Measurements from ENCODE around the gene CSNK1A1. TPM values are rescaled to one million over a fixed set of nuclear protein-coding genes. Genes with fewer than 3 reads are reported as not detected.
A peak's percentile ranks its signal among the peaks of the same experiment; 100 is the strongest.
"Not testable (repeated sequence)": the region's sequence is repeated elsewhere in the genome, so short reads cannot be mapped to it uniquely, and the experiment has no call there.

CSNK1A1 gene
- total RNA-seq, 1 donor from 2014 or later: 335 TPM

DNA sequence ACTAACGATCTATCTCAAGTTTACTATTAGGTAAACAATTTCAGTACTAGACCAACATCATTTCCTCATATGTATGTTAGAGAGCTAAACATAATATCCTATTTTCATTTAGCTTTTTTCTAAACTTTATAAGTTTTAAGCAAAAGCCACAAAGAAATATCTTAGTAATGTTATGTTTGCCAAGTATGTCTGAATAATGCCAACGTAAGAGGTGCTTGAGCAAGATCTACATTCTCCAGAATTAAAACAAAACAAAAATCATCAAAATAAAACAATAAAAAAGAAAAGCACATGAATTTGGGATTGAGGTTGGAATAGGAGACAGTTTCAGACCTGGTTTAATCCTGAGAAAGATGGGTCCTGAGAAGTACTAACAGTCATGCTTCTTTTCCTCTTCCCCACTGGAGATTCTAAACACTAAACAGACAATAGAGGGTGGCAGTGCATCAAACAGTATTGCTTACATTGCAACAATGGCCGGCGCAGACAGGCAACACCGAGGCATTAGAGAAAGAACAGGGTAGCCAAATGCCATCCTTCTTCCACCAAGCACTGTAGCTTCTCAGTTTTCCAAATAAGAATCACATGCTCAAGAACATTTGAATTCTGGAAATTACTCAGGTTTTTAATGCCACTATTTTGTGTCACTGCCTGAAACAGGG is 33.6 kb downstream of the CSNK1A1 start:
- H3K4me1 ChIP-seq: peaks cover 13% of the 10 kb centered on the region
- no peaks in the 10 kb centered on the region for H3K9me3 ChIP-seq (ENCODE audit: low read depth)
- H3K36me3 Mint-ChIP-seq: peaks cover 27% of the 10 kb centered on the region
- H3F3A ChIP-seq (ENCODE audit: low read depth): peaks cover 16% of the 10 kb centered on the region
- H4K20me1 ChIP-seq (ENCODE audit: low read depth): peaks cover 99% of the 10 kb centered on the region
- H3K27me3 ChIP-seq: no peaks in the 10 kb centered on the region
- H3K9ac ChIP-seq: no peak overlapping the region
- H3K4me3 ChIP-seq: no peak overlapping the region
- H3K4me3 Mint-ChIP-seq: no peak overlapping the region
- no peak overlapping the region for H3K27ac Mint-ChIP-seq
- no peaks in the 10 kb centered on the region for H3K9me3 Mint-ChIP-seq
- peaks cover 100% of the 10 kb centered on the region for H3K79me2 ChIP-seq (ENCODE audit: low read depth)
- peaks cover 34% of the 10 kb centered on the region for H3K36me3 ChIP-seq
- H2AFZ ChIP-seq (replicated peaks): no peak overlapping the region
- peaks cover 4% of the 10 kb centered on the region for H3K27me3 Mint-ChIP-seq (ENCODE audit: insufficient read depth, low read depth)
- DNase-seq (ENCODE audit: low spot score): peak; percentile 26
- peak overlapping the region; percentile 3 for H3K4me2 ChIP-seq
- TF ChIP-seq EZH2phosphoT487 (IDR thresholded peaks at IDR 0.05): no peak
- TF ChIP-seq, protein P1, sequence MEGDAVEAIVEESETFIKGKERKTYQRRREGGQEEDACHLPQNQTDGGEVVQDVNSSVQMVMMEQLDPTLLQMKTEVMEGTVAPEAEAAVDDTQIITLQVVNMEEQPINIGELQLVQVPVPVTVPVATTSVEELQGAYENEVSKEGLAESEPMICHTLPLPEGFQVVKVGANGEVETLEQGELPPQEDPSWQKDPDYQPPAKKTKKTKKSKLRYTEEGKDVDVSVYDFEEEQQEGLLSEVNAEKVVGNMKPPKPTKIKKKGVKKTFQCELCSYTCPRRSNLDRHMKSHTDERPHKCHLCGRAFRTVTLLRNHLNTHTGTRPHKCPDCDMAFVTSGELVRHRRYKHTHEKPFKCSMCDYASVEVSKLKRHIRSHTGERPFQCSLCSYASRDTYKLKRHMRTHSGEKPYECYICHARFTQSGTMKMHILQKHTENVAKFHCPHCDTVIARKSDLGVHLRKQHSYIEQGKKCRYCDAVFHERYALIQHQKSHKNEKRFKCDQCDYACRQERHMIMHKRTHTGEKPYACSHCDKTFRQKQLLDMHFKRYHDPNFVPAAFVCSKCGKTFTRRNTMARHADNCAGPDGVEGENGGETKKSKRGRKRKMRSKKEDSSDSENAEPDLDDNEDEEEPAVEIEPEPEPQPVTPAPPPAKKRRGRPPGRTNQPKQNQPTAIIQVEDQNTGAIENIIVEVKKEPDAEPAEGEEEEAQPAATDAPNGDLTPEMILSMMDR (IDR thresholded peaks at IDR 0.05): no peak
- TF ChIP-seq EZH2 (IDR thresholded peaks at IDR 0.05): no peak
- no peak overlapping the region for H3K27ac ChIP-seq
- H3K4me1 Mint-ChIP-seq: peaks cover 20% of the 10 kb centered on the region

DNA sequence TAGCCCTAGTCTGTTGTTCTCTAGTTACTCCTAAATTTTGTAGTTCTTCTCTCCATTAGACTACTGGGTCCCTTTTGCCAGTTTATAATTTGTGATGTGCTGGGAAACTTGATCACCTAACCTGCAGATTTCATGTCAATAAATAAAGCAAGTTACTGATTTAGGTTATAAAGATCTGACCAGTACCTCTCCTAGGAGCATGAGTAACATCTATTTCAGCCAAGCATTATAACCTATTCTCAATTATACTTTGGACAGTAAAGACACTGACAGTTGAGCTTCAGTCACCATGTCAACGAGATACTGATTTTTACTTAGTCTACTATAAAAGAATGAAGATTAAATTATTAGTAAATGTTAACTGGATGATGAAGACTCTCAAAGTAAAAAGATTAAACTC is 36.7 kb downstream of the CSNK1A1 start:
- Mint-ChIP-seq H3K27ac (peak overlapping the region; percentile 57), H3K36me3 (peaks cover 21% of the 10 kb centered on the region), H3K9me3 (no peaks in the 10 kb centered on the region), H3K4me3 (no peak overlapping the region), H3K27me3 (ENCODE audit: insufficient read depth, low read depth) (peaks cover 2% of the 10 kb centered on the region), H3K4me1 (peaks cover 15% of the 10 kb centered on the region)
- H3K4me3 ChIP-seq: no peak overlapping the region
- no peak overlapping the region for H2AFZ ChIP-seq (replicated peaks)
- H3K27ac ChIP-seq: no peak overlapping the region
- peaks cover 95% of the 10 kb centered on the region for H3K79me2 ChIP-seq (ENCODE audit: low read depth)
- H3K9ac ChIP-seq: no peak overlapping the region
- H3K9me3 ChIP-seq (ENCODE audit: low read depth): no peaks in the 10 kb centered on the region
- peaks cover 21% of the 10 kb centered on the region for H3F3A ChIP-seq (ENCODE audit: low read depth)
- H3K4me1 ChIP-seq: peaks cover 13% of the 10 kb centered on the region
- TF ChIP-seq, protein P1 (IDR thresholded peaks at IDR 0.05): no peak
- TF ChIP-seq EZH2phosphoT487 (IDR thresholded peaks at IDR 0.05) (no peak), EZH2 (IDR thresholded peaks at IDR 0.05) (no peak)
- H3K36me3 ChIP-seq: peaks cover 39% of the 10 kb centered on the region
- no peak for DNase-seq (ENCODE audit: low spot score)
- no peaks in the 10 kb centered on the region for H3K27me3 ChIP-seq
- H4K20me1 ChIP-seq (ENCODE audit: low read depth): peaks cover 88% of the 10 kb centered on the region
- no peak overlapping the region for H3K4me2 ChIP-seq

GRCh38 chr5:149513372-149513947 is 37.8 kb downstream of the CSNK1A1 start:
- H3K4me3 Mint-ChIP-seq; DNase-seq (ENCODE audit: low spot score); H3K9ac ChIP-seq; H3K9me3 ChIP-seq (ENCODE audit: low read depth); H3K9me3 Mint-ChIP-seq; H3K27me3 Mint-ChIP-seq (ENCODE audit: insufficient read depth, low read depth); H3K4me3 ChIP-seq; H3K27ac ChIP-seq; H3K27me3 ChIP-seq; H3K4me1 Mint-ChIP-seq; H3K27ac Mint-ChIP-seq; H3K4me2 ChIP-seq; H3K4me1 ChIP-seq; H2AFZ ChIP-seq (replicated peaks): not testable (repeated sequence)
- H3K36me3 Mint-ChIP-seq: peaks cover 19% of the 10 kb centered on the region
- peaks cover 23% of the 10 kb centered on the region for H3F3A ChIP-seq (ENCODE audit: low read depth)
- H3K79me2 ChIP-seq (ENCODE audit: low read depth): peaks cover 89% of the 10 kb centered on the region
- H3K36me3 ChIP-seq: peaks cover 45% of the 10 kb centered on the region
- H4K20me1 ChIP-seq (ENCODE audit: low read depth): peaks cover 78% of the 10 kb centered on the region

- peaks cover 63% of the 10 kb centered on the region for H3K79me2 ChIP-seq (ENCODE audit: low read depth)
- no peak for DNase-seq (ENCODE audit: low spot score)
- H3K9ac ChIP-seq: no peak overlapping the region
- peaks cover 53% of the 10 kb centered on the region for H4K20me1 ChIP-seq (ENCODE audit: low read depth)
- H3K27me3 ChIP-seq: no peaks in the 10 kb centered on the region
- H3F3A ChIP-seq (ENCODE audit: low read depth): peaks cover 32% of the 10 kb centered on the region
- H3K4me3 ChIP-seq: no peak overlapping the region
- Mint-ChIP-seq H3K4me1 (peaks cover 7% of the 10 kb centered on the region), H3K36me3 (peaks cover 32% of the 10 kb centered on the region), H3K9me3 (no peaks in the 10 kb centered on the region), H3K27ac (no peak overlapping the region), H3K4me3 (no peak overlapping the region), H3K27me3 (ENCODE audit: insufficient read depth, low read depth) (peaks cover 2% of the 10 kb centered on the region)
- no peaks in the 10 kb centered on the region for H3K9me3 ChIP-seq (ENCODE audit: low read depth)
- H3K27ac ChIP-seq: no peak overlapping the region
- H3K4me2 ChIP-seq: no peak overlapping the region
- TF ChIP-seq, protein P1 (IDR thresholded peaks at IDR 0.05): no peak
- no peak for TF ChIP-seq EZH2 (IDR thresholded peaks at IDR 0.05)
- TF ChIP-seq EZH2phosphoT487 (IDR thresholded peaks at IDR 0.05): no peak
- H3K36me3 ChIP-seq: peaks cover 50% of the 10 kb centered on the region
- H3K4me1 ChIP-seq: no peaks in the 10 kb centered on the region
- no peak overlapping the region for H2AFZ ChIP-seq (replicated peaks)
Measured at GRCh38 chr5:149510136-149510535, 41.1 kb downstream of the CSNK1A1 start.
